Right lobe of liver (tissue), 6 donors: ENCODE results near the gene ATP13A3. TPM values are rescaled to one million over a fixed set of nuclear protein-coding genes. Genes with fewer than 3 reads are reported as not detected.

Experiments used
- ATAC-seq, 4 donors: fragments of 200-7000 bp; cut with Tn5 transposase; one replicate each; pipeline ENCODE4 v1.9.1; 2020; ENCODE audit warnings: mild to moderate bottlenecking in 4 of 4, moderate library complexity in 4 of 4
- DNase-seq, 3 donors: peaks; one replicate each; pipeline ENCODE4 v3.0.0-alpha.2; 2020
- H3K27ac ChIP-seq, 3 donors: fragments of 200-600 bp; one replicate each; pipeline ENCODE4 v1.8.0; 2022
- H3K27me3 ChIP-seq, 2 donors: fragments of 200-600 bp; one replicate each; pipeline ENCODE4 v1.8.0; 2022
- H3K36me3 ChIP-seq, 4 donors: fragments of 200-600 bp; sonication (generic) in 1 of 4; one replicate each; pipeline versions ENCODE4 v1.5.1 to v1.8.0; 2017 to 2022; ENCODE audit warnings: control low read depth in 1 of 4
- H3K4me1 ChIP-seq, 4 donors: fragments of 200-600 bp; sonication (generic) in 1 of 4; one replicate each; pipeline versions ENCODE4 v1.5.1 to v1.8.0; 2017 to 2022; ENCODE audit warnings: control low read depth in 1 of 4
- H3K4me3 ChIP-seq, 3 donors: fragments of 200-600 bp; one replicate each; pipeline ENCODE4 v1.8.0; 2022
- H3K9me3 ChIP-seq, 4 donors: fragments of 200-600 bp; sonication (generic) in 1 of 4; one replicate each; pipeline versions ENCODE4 v1.5.1 to v1.8.0; 2017 to 2022; ENCODE audit warnings: control low read depth in 1 of 4
- POLR2A ChIP-seq: fragments of 450-650 bp; IDR thresholded peaks from one replicate; pipeline ENCODE4 v1.6.1; 2017; ENCODE audit warnings: antibody characterized with exemption, mild to moderate bottlenecking
- WGBS: methylation state at CpG from one replicate; pipeline ENCODE4 v1.1.6; 2018; ENCODE audit warnings: low coverage, low lambda C conversion rate; ENCODE audit not compliant: insufficient coverage; ENCODE audit errors: missing lambda C conversion rate; 5-methylcytosine and 5-hydroxymethylcytosine counted together
- intact Hi-C, 2 donors: fragments of 100-400 bp; cut with DNase I; formaldehyde crosslinking; loops; one replicate each; pipeline versions ENCODE4 v1.11.2 to v1.14.1; 2022
- total RNA-seq, 6 experiments: library from RNA; depleted of rRNA in 2 of 6; stranded (reverse); fragments of >200 nt in 2 of 6; fragmentation: NEBNext Ultra II Directional in 3 of 6; extraction: Animal tissue kit (Norgen Biotek cat#: 25700) in 3 of 6; gene quantifications; one replicate each; pipeline versions ENCODE4 v1.1.0 to v1.2.4, GENCODE V29; 2016 to 2023
- TF ChIP-seq, protein P1 (sequence below), 4 donors: fragments of 200-600 bp in 3 of 4; fragments of 450-650 bp in 1 of 4; IDR thresholded peaks; one replicate each; pipeline versions ENCODE4 v1.5.1 to v1.8.0; 2016 to 2022; ENCODE audit warnings: antibody characterized with exemption in 4 of 4, mild to moderate bottlenecking in 2 of 4
- donor health status: DM: no; HTN: yes; CAD: no.
- donor health status: DM: no; HTN: no; CAD: no.
- donor health status: DM: no; HTN: no; CAD: no.
- donor health status: DM: no; HTN: yes; CAD: no.
- donor health status: DM: no; HTN: yes; CAD: no.

Gene ATP13A3
- total RNA-seq, 6 experiments from 2014 or later = 109 to 172 (median 145) TPM

DNA sequence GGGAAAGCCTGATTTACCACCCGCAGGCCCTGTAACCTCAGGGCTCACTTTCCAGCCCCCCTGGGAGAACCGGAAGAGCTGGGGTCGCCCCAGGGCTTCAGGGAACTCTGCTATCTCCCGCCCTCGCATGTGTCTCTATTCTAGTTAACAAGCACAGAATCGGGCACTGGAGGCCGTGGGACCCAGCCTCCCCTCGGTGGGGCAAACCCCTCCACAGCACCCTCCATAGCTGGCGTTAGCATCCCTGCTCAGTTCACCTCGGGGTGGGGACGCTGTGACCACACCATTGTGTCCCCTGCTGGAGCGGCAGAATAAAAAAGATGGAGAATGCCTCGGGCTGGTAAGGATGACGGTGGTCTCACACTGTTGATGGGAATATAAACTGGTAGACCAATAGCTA, 113.8 kb downstream of the ATP13A3 start:
- Histone ChIP-seq H3K4me3 (no peak overlapping the region), H3K27ac (no peak overlapping the region), H3K9me3 (no peaks in the 10 kb centered on the region), H3K27me3 (no peaks in the 10 kb centered on the region), H3K4me1 (no peaks in the 10 kb centered on the region), H3K36me3 (no peaks in the 10 kb centered on the region)
- intact Hi-C loops = no loop called here
- no peak for TF ChIP-seq POLR2A
- TF ChIP-seq, protein P1, sequence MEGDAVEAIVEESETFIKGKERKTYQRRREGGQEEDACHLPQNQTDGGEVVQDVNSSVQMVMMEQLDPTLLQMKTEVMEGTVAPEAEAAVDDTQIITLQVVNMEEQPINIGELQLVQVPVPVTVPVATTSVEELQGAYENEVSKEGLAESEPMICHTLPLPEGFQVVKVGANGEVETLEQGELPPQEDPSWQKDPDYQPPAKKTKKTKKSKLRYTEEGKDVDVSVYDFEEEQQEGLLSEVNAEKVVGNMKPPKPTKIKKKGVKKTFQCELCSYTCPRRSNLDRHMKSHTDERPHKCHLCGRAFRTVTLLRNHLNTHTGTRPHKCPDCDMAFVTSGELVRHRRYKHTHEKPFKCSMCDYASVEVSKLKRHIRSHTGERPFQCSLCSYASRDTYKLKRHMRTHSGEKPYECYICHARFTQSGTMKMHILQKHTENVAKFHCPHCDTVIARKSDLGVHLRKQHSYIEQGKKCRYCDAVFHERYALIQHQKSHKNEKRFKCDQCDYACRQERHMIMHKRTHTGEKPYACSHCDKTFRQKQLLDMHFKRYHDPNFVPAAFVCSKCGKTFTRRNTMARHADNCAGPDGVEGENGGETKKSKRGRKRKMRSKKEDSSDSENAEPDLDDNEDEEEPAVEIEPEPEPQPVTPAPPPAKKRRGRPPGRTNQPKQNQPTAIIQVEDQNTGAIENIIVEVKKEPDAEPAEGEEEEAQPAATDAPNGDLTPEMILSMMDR (IDR thresholded peaks at IDR 0.05) = no peak
- 85% methylated on average over 7 of the region's 14 CpGs for WGBS
- no peak for DNase-seq
- ATAC-seq = no peak

DNA sequence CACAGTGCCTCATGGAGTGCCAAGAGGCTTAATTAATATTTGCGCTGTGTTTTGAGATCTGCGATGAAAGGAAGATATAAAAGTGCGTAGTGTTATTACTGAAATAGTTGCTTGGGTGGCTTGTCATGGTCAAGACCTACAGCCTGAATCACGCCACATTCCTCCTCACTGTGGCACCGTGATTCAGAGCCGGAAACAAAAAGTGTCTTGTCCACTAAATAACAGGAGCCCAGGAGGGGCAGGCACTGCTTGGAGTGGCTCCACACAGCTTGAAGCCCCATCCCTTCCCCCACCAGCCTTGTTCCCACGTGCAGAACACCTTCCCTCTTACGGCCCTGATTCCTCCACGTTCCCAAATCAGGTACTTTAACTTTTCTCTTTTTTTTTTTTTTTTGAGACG, 116.0 kb downstream of the ATP13A3 start:
- no peak for TF ChIP-seq POLR2A
- TF ChIP-seq, protein P1 (IDR thresholded peaks at IDR 0.05) = no peak
- WGBS = 66% methylated on average over 9 of the region's 10 CpGs
- Histone ChIP-seq H3K27ac (no peak overlapping the region), H3K27me3 (no peaks in the 10 kb centered on the region), H3K9me3 (no peaks in the 10 kb centered on the region), H3K36me3 (no peaks in the 10 kb centered on the region), H3K4me1 (no peaks in the 10 kb centered on the region), H3K4me3 (no peak overlapping the region)
- ATAC-seq (no peak), DNase-seq (no peak)
- intact Hi-C loops = no loop called here

DNA sequence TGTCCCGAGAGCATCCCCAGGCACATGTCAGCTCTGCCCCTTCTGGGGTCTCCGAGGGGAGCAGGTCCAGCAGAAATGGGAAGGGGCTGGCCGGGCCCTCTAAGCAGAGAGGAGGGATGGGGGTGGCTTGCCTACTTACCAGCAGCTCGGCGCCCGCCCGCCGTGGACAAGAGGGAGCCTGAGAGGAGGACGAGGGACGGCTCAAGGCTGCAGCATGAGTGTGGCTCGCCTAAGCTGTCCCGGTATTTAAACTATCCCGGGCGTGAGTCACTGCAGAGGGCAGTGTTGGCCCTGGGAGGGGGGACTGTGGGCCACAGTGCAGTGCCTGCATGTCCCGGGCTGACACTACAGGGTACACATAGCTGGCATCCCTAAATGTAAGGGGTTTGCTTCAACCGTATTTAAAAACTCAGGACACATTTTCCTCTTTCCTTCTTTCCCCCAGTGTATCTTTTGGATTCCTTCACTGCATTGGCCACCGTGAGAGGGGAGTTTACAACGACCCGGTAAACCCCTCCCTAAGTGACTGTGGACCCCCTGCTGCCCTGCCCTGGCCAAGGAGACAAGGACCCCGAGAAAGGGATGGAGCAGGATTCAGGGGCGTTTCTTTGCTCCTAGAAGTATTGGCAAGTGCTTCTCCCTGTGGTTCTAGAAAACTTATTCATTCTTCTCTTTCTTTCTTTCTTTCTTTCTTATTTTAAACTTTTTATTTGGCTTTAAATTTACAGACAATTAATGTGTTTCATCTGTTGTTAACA, 117.1 kb downstream of the ATP13A3 start, which contains the start of gene LRRC15:
Gene LRRC15, minus strand, starts transcription at position 222 of the 758 bp plus-strand sequence. CDS start 8,700 bp downstream, outside the sequence.
- H3K27me3 ChIP-seq = no peaks in the 10 kb centered on the region
- no peaks in the 10 kb centered on the region for H3K9me3 ChIP-seq
- H3K27ac ChIP-seq = no peak within 1 kb of the TSS
- no peaks in the 10 kb centered on the region for H3K36me3 ChIP-seq
- intact Hi-C loops = no loop called here
- TF ChIP-seq, protein P1 (IDR thresholded peaks at IDR 0.05) = peak in 2 of 4 donors; percentile 7 to 13
- TF ChIP-seq POLR2A = no peak
- peaks cover 0 to 2% (median 0%) of the 10 kb centered on the region in 4 donors for H3K4me1 ChIP-seq
- DNase-seq (peak in 1 of 3 donors; percentile 44), ATAC-seq (peak; percentile 67 to 92 (median 78))
- no peak within 1 kb of the TSS for H3K4me3 ChIP-seq
- 0% methylated on average over 7 of the region's 21 CpGs for WGBS

DNA sequence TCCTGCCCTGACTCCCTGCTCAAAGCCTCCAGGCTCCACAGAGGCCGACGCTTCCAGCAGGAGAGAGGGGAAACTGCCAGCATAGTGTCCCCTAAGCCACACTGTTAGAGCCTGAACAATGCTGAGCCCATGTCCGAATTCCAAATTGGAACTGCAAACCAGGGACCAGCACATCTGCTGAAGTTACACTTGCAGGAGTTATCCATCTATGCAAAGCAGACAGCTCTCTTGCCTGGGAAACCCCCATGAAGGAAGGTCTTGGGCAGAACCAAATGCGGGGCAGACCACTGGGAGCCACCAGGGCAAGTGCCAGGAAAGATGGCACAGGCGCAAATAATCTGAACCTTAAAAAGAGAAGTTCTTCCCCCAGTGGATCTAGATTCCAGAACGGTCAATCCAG, 117.9 kb downstream of the ATP13A3 start:
- H3K27me3 ChIP-seq = no peaks in the 10 kb centered on the region
- H3K4me1 ChIP-seq = peaks cover 0 to 9% (median 0%) of the 10 kb centered on the region in 4 donors
- H3K4me3 ChIP-seq = no peak overlapping the region
- TF ChIP-seq, protein P1 (IDR thresholded peaks at IDR 0.05) = no peak
- TF ChIP-seq POLR2A = no peak
- intact Hi-C loops = no loop called here
- DNase-seq (no peak), ATAC-seq (no peak)
- no peaks in the 10 kb centered on the region for H3K9me3 ChIP-seq
- no peak overlapping the region for H3K27ac ChIP-seq
- H3K36me3 ChIP-seq = no peaks in the 10 kb centered on the region
- WGBS = 75% methylated on average over 5 of the region's 6 CpGs
